DND-41 (cell line): Measurements from ENCODE around the gene UST.

Experiments
- ATAC-seq: fragments of 200-7000 bp; cut with Tn5 transposase; 3 replicates; pipeline ENCODE4 v1.9.1; 2021; ENCODE audit warnings: low read depth; ENCODE audit not compliant: insufficient read depth
- DNase-seq: peaks from one replicate; pipeline ENCODE4 v3.0.0-alpha.2; 2020
- H2AFZ ChIP-seq: 2 replicates; pipeline ENCODE4 v1.6.0; 2012; ENCODE audit warnings: low read depth, low read length
- H3K27ac ChIP-seq: 2 replicates; pipeline ENCODE4 v1.5.1; 2012; ENCODE audit warnings: low read length, inconsistent platforms
- H3K27me3 ChIP-seq: fragments of 200-600 bp; sonication (generic); 2 replicates; pipeline ENCODE4 v1.6.0; 2012; ENCODE audit warnings: low read length, mild to moderate bottlenecking, inconsistent platforms; ENCODE audit not compliant: insufficient read depth, poor library complexity
- H3K36me3 ChIP-seq: 2 replicates; pipeline ENCODE4 v1.5.1; 2012; ENCODE audit warnings: low read length, inconsistent platforms; ENCODE audit not compliant: insufficient read depth
- H3K4me1 ChIP-seq: 2 replicates; pipeline ENCODE4 v1.5.1; 2012; ENCODE audit warnings: mild to moderate bottlenecking, low read length; ENCODE audit not compliant: insufficient read depth
- H3K4me2 ChIP-seq: 2 replicates; pipeline ENCODE4 v1.6.0; 2012; ENCODE audit warnings: mild to moderate bottlenecking, moderate library complexity, low read length, inconsistent platforms; ENCODE audit not compliant: insufficient read depth
- H3K4me3 ChIP-seq, 2 experiments: fragments of 200-600 bp in 1 of 2; shearing (Covaris generic) in 1 of 2; 2 replicates each; pipeline ENCODE4 v1.5.1; 2012 to 2016; ENCODE audit warnings: inconsistent platforms in 2 of 2, low read length in 2 of 2, mild to moderate bottlenecking in 2 of 2, low read depth in 1 of 2, moderate library complexity in 1 of 2
- H3K79me2 ChIP-seq: 2 replicates; pipeline ENCODE4 v1.6.0; 2012; ENCODE audit warnings: low read length, inconsistent platforms; ENCODE audit not compliant: insufficient read depth
- H3K9ac ChIP-seq: 2 replicates; pipeline ENCODE4 v1.6.0; 2012; ENCODE audit warnings: low read depth, mild to moderate bottlenecking, inconsistent platforms, low read length, moderate library complexity
- H3K9me3 ChIP-seq: 2 replicates; pipeline ENCODE4 v1.5.1; 2012; ENCODE audit warnings: low read length, moderate library complexity, mild to moderate bottlenecking, inconsistent platforms; ENCODE audit not compliant: insufficient read depth, severe bottlenecking
- H4K20me1 ChIP-seq: 2 replicates; pipeline ENCODE4 v1.6.0; 2012; ENCODE audit warnings: low read length; ENCODE audit not compliant: insufficient read depth
- EZH2 ChIP-seq: IDR thresholded peaks from 3 replicates; pipeline ENCODE4 v1.6.1; 2012; ENCODE audit warnings: borderline replicate concordance, low read depth, mild to moderate bottlenecking, moderate library complexity, low read length, inconsistent platforms; ENCODE audit not compliant: severe bottlenecking
- TF ChIP-seq, protein P1 (sequence below): IDR thresholded peaks from 2 replicates; pipeline ENCODE4 v1.5.1; 2012; ENCODE audit warnings: borderline replicate concordance, low read length, moderate library complexity, mild to moderate bottlenecking; ENCODE audit not compliant: poor library complexity, severe bottlenecking; ENCODE audit errors: extremely low read depth

UST gene

DNA sequence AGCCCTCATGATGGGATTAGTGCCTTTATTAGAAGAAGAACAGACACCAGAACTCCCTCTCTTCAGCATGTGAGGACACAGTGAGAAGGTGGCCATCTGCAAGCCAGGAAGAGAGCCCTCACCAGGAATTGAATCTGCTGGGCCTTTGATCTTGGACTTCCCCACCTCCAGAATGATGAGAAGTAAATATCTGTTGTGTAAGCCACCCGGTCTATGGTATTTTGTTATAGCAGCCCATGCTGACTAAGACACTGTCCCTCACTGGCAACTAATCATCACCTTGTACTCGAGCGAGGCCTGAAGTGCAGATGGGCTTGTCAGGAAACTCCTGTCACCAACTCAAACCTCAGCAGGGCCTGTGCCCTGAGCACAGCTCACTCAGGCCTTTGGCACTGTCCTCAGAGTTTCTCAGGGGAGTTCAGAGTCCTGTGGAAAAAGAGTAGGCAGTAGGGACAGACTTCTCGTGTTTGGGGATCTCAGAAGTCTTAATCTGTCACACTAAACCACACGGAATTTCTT is 62.0 kb downstream of the UST start:
- Histone ChIP-seq H3K4me1 (no peaks in the 10 kb centered on the region), H3K4me3 (no peak overlapping the region), H3K9ac (no peak overlapping the region), H3K9me3 (no peaks in the 10 kb centered on the region), H4K20me1 (no peaks in the 10 kb centered on the region; the same call in 1 of the 2 replicates), H2AFZ (no peak overlapping the region), H3K79me2 (no peaks in the 10 kb centered on the region), H3K4me2 (no peak overlapping the region), H3K27ac (no peak overlapping the region), H3K27me3 (no peaks in the 10 kb centered on the region), H3K36me3 (no peaks in the 10 kb centered on the region)
- ATAC-seq: no peak
- DNase-seq: no peak
- TF ChIP-seq, protein P1, sequence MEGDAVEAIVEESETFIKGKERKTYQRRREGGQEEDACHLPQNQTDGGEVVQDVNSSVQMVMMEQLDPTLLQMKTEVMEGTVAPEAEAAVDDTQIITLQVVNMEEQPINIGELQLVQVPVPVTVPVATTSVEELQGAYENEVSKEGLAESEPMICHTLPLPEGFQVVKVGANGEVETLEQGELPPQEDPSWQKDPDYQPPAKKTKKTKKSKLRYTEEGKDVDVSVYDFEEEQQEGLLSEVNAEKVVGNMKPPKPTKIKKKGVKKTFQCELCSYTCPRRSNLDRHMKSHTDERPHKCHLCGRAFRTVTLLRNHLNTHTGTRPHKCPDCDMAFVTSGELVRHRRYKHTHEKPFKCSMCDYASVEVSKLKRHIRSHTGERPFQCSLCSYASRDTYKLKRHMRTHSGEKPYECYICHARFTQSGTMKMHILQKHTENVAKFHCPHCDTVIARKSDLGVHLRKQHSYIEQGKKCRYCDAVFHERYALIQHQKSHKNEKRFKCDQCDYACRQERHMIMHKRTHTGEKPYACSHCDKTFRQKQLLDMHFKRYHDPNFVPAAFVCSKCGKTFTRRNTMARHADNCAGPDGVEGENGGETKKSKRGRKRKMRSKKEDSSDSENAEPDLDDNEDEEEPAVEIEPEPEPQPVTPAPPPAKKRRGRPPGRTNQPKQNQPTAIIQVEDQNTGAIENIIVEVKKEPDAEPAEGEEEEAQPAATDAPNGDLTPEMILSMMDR: no peak
- no peak for TF ChIP-seq EZH2

DNA sequence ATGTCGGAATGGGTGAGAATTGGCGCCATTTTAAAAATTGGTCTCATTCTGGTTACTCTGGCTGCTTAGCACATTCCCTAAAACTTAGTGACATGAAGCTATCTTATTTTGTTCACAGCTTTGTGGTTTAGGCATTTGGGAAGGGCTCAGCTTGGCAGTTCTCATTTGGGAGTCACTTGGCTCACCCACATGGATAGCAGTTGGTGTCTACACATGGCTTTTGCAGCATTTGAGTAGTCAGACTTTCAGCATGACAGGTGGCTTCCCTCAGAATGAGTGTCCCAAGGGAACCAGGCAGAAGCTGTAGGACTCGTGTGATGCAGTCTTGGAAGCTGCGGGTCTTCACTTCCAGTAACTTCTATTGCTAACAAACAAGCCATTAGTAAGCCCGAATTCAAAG is 64.6 kb downstream of the UST start:
- Histone ChIP-seq H3K9me3 (no peaks in the 10 kb centered on the region), H3K27ac (no peak overlapping the region), H2AFZ (no peak overlapping the region), H3K4me2 (no peak overlapping the region), H3K4me1 (no peaks in the 10 kb centered on the region), H3K79me2 (no peaks in the 10 kb centered on the region), H3K36me3 (no peaks in the 10 kb centered on the region), H3K27me3 (no peaks in the 10 kb centered on the region), H3K9ac (no peak overlapping the region), H4K20me1 (no peaks in the 10 kb centered on the region), H3K4me3 (no peak overlapping the region)
- no peak for TF ChIP-seq EZH2
- TF ChIP-seq, protein P1: no peak
- no peak for ATAC-seq
- no peak for DNase-seq

DNA sequence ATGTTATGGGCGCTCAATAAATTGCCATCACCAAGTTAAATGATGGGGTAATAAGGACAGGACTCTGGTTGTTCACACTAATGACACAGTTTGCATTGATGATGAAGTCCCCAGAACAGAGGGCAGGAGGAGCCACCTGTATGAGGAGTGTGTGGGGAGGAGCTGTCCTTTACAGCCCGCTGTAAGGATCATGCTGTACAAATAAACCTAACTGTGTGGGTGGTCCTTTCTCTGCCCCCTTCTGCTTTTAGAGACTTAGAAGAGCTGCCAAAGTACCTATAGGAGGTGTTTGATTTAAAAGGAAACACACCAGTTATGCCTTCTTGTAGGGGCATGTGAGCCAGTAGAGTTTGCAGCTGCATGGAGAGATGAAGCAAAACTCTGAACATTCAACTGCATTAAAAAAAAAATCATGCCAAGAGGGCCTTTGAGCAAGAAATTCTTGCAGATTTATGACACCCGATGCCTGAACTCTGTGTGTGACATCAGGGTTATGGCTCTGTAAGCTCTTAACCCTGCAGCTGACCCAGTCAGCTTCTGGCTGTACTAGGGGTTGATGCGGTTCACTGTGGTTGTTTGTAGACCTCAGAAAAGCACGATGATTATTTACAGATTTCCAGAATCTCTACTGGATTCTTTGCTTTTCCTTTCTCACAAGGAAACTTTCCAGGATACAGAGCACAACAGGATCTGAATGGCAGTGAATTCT is 67.4 kb downstream of the UST start:
- ATAC-seq: no peak
- no peaks in the 10 kb centered on the region for H3K79me2 ChIP-seq

More for the DNA sequence above, 67.4 kb downstream of the UST start:
- Histone ChIP-seq H3K4me3 (no peak overlapping the region), H3K27me3 (no peaks in the 10 kb centered on the region), H2AFZ (no peak overlapping the region), H3K9ac (no peak overlapping the region), H3K4me2 (no peak overlapping the region), H4K20me1 (no peaks in the 10 kb centered on the region), H3K27ac (no peak overlapping the region), H3K9me3 (no peaks in the 10 kb centered on the region), H3K36me3 (no peaks in the 10 kb centered on the region), H3K4me1 (no peaks in the 10 kb centered on the region)
- no peak for DNase-seq
- TF ChIP-seq, protein P1: no peak
- no peak for TF ChIP-seq EZH2
